ENCODE results near the gene FARP1. TPM values are rescaled to one million over a fixed set of nuclear protein-coding genes. Genes with fewer than 3 reads are reported as not detected.

The FARP1 gene
- total RNA-seq, 4 donors from 2014 or later: 11.0 to 27.2 (median 13.6) TPM

DNA sequence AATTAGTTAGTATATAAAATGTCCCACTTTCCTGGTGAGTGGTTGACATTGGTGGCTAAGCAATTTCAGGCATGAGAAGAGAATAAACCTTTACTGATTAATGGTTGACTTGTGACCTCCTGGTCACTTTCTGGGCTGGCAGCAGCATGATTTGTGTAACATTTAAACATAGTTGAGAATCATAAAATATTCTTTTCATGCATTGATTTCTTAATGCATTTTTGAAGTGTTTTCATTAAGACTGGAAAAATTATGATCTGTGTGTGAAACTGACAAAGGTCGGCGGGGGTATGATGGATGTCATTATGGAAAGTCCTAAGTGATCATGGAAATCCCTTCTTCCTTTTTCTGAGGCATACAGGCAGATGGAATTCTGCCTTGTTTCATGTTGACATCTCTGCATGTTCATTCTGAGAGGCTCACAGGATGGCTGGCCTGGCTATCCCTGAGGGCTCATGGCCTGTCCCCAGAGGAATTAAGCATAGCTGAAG is 132.8 kb downstream of the FARP1 start:
- no peaks in the 10 kb centered on the region for H3K36me3 ChIP-seq
- H3K27me3 ChIP-seq: no peaks in the 10 kb centered on the region
- H3K4me1 ChIP-seq: no peaks in the 10 kb centered on the region
- no peak for DNase-seq (ENCODE audit: low spot score in 2 of 2)
- 98% methylated on average over 2 of the region's 2 CpGs for WGBS
- H3K9me3 ChIP-seq: no peaks in the 10 kb centered on the region
- H3K4me3 ChIP-seq: no peak overlapping the region
- TF ChIP-seq EP300 (IDR thresholded peaks at IDR 0.05): no peak
- TF ChIP-seq, protein P1, sequence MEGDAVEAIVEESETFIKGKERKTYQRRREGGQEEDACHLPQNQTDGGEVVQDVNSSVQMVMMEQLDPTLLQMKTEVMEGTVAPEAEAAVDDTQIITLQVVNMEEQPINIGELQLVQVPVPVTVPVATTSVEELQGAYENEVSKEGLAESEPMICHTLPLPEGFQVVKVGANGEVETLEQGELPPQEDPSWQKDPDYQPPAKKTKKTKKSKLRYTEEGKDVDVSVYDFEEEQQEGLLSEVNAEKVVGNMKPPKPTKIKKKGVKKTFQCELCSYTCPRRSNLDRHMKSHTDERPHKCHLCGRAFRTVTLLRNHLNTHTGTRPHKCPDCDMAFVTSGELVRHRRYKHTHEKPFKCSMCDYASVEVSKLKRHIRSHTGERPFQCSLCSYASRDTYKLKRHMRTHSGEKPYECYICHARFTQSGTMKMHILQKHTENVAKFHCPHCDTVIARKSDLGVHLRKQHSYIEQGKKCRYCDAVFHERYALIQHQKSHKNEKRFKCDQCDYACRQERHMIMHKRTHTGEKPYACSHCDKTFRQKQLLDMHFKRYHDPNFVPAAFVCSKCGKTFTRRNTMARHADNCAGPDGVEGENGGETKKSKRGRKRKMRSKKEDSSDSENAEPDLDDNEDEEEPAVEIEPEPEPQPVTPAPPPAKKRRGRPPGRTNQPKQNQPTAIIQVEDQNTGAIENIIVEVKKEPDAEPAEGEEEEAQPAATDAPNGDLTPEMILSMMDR (IDR thresholded peaks at IDR 0.05): no peak
- TF ChIP-seq POLR2A (IDR thresholded peaks at IDR 0.05): no peak
- TF ChIP-seq POLR2AphosphoS5 (IDR thresholded peaks at IDR 0.05): no peak
- H3K27ac ChIP-seq: no peak overlapping the region

DNA sequence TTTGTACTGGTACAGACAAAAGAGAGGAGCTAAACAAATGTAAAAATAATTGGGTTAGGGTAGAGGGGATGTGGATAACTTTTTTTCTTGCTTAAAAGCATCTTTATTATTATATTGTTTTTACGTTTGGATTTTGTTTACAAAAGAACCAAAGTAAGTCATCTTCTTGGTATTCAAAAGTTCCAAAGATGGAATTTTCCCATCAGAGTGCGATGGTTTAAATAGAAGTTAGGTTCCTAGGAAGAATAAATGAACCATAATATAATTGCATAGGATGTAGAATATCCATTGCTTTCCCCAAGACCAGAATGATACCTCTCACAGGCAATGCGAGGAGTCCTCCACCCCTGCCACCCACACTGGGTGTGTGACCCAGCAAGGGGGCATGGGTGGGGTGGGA is 133.6 kb downstream of the FARP1 start:
- Histone ChIP-seq H3K4me1 (no peaks in the 10 kb centered on the region), H3K4me3 (no peak overlapping the region), H3K36me3 (no peaks in the 10 kb centered on the region), H3K27me3 (no peaks in the 10 kb centered on the region), H3K27ac (no peak overlapping the region), H3K9me3 (no peaks in the 10 kb centered on the region)
- DNase-seq (ENCODE audit: low spot score in 2 of 2): no peak
- 92% methylated on average over 3 of the region's 3 CpGs for WGBS
- TF ChIP-seq POLR2A (IDR thresholded peaks at IDR 0.05) (no peak), EP300 (IDR thresholded peaks at IDR 0.05) (no peak), POLR2AphosphoS5 (IDR thresholded peaks at IDR 0.05) (no peak)
- TF ChIP-seq, protein P1 (IDR thresholded peaks at IDR 0.05): no peak

DNA sequence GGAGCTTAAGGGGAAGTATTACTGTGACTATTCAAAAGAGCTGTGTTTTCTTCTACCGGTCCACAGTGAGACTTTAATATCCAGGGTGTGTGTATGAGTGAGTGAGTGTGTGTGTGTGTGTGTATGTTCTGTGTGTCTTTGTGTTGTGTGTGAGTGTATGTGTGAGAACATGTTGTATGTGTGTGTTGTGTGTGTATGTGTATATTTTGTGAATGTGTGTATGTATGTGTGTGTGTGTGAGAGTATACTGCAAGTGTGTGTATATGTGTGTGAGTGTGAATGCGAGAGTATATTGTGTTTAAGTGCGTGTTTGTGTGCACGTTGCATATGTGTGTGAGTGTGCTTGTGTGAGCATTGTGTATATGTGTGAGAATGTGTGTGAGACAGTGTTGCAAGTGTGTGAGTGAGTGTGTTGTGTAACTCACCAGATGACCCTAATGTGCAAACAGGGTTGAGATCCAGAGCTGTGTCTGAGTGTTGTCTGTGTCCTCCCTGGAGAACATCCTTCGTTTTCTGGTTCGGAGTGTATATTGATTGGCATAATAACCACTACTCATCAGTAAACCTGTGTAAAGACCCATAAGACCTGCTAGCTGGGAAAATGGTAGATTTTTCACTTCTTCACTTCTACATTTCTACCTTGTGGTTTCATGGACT is 135.3 kb downstream of the FARP1 start:
- Histone ChIP-seq H3K36me3 (no peaks in the 10 kb centered on the region), H3K4me3 (no peak overlapping the region), H3K27ac (no peak overlapping the region), H3K27me3 (no peaks in the 10 kb centered on the region), H3K9me3 (no peaks in the 10 kb centered on the region), H3K4me1 (no peaks in the 10 kb centered on the region)
- WGBS: 92% methylated on average over 6 of the region's 6 CpGs
- no peak for DNase-seq (ENCODE audit: low spot score in 2 of 2)
- TF ChIP-seq, protein P1 (IDR thresholded peaks at IDR 0.05): no peak
- TF ChIP-seq POLR2A (IDR thresholded peaks at IDR 0.05): no peak
- no peak for TF ChIP-seq POLR2AphosphoS5 (IDR thresholded peaks at IDR 0.05)
- TF ChIP-seq EP300 (IDR thresholded peaks at IDR 0.05): no peak

DNA sequence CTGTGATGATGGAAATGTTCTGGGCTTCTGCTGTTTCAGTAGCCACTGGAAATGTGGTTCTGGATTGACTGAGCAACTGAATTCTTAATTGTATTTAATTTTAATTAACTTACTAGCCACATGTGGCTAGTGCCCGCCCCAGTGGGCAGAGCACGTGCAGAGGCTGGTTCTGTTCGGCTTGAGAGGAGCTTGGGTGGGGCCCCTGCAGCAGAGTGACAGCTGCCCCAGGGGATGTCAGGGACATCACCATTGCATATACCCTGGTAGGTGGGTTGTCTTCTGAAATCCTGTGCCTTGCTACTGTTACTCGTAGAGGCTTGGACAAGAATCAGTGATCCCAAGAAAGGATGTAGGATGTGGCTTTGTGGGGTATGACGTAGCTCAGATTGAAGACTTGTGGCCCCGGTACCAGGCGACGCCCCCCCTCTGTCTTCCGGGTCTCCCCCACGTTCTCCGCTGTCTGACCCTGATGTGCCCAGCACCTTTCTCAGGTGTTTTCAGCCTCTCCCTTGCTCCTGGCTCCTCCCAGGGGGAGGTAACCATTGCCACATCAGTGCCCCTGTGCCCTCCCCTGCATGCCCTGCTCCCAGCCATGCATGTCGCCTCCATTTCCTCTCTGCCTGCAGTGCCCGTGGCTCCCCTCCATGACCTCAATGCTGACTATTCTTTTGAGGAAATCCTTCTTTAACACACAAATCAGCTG is 136.7 kb downstream of the FARP1 start:
- H3K27me3 ChIP-seq: no peaks in the 10 kb centered on the region
- no peak overlapping the region for H3K27ac ChIP-seq
- H3K4me3 ChIP-seq: no peak overlapping the region
- H3K36me3 ChIP-seq: no peaks in the 10 kb centered on the region
- no peak for DNase-seq (ENCODE audit: low spot score in 2 of 2)
- TF ChIP-seq POLR2AphosphoS5 (IDR thresholded peaks at IDR 0.05) (no peak), EP300 (IDR thresholded peaks at IDR 0.05) (no peak), POLR2A (IDR thresholded peaks at IDR 0.05) (no peak)
- TF ChIP-seq, protein P1 (IDR thresholded peaks at IDR 0.05): no peak
- H3K9me3 ChIP-seq: no peaks in the 10 kb centered on the region
- H3K4me1 ChIP-seq: no peaks in the 10 kb centered on the region
- 77% methylated on average over 13 of the region's 13 CpGs for WGBS

DNA sequence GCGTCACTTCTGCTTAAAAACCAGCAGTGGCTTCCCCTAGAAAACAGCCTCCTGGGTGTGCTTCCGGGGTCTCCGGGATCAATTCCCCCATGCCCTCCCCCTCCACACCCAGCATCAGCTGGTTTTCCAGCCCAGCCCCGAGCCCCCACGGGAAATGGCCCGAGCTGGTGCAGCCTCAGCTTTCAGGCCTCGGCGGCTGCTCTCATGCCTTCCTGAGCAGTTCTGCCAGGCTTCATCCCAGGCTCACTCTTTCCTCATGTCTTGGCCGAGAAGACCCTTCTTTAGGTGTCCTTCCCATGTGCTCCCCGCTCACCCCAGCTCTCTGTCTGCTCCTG is 137.2 kb downstream of the FARP1 start:
- Histone ChIP-seq H3K9me3 (no peaks in the 10 kb centered on the region), H3K36me3 (no peaks in the 10 kb centered on the region), H3K4me3 (no peak overlapping the region), H3K27ac (no peak overlapping the region), H3K27me3 (no peaks in the 10 kb centered on the region), H3K4me1 (no peaks in the 10 kb centered on the region)
- TF ChIP-seq POLR2AphosphoS5 (IDR thresholded peaks at IDR 0.05) (no peak), EP300 (IDR thresholded peaks at IDR 0.05) (no peak), POLR2A (IDR thresholded peaks at IDR 0.05) (no peak)
- TF ChIP-seq, protein P1 (IDR thresholded peaks at IDR 0.05): no peak
- WGBS: 76% methylated on average over 10 of the region's 10 CpGs
- no peak for DNase-seq (ENCODE audit: low spot score in 2 of 2)

All from suprapubic skin (tissue), 4 donors.